ENCODE measurements around the gene PIGH. TPM values are rescaled to one million over a fixed set of nuclear protein-coding genes. Genes with fewer than 3 reads are reported as not detected.

The PIGH gene
- total RNA-seq, 1 experiment from 2014 or later, result 112 TPM

DNA sequence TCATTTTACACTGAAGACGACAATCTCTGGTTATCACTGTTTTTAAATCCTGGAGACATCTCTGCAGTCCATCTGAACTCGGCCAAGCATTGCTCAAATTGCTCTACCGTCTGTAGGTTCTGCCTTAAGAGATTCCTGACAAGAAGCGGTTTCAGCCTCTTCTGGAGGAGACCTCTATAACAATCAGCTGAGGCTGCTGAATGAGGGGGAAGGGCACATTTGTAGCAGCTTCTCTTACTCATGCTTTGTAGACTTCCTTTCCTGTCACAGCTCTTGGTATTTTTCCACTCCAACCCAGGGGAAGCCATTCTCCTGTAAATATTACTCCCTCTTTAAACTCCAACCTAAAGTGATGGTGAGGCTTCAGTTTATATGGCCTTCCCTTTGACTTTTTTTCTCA is 22.6 kb upstream of the PIGH start:
- Histone ChIP-seq H3K27ac (ENCODE audit: low read length) (no peak overlapping the region), H3K9ac (ENCODE audit: low read length) (no peak overlapping the region), H3K79me2 (ENCODE audit: low read length) (no peaks in the 10 kb centered on the region), H4K20me1 (ENCODE audit: insufficient read depth, low read depth, low read length) (no peaks in the 10 kb centered on the region), H3K27me3 (ENCODE audit: low read length) (no peaks in the 10 kb centered on the region), H3K4me2 (ENCODE audit: low read depth, low read length, poor library complexity, severe bottlenecking) (no peak overlapping the region), H3K4me1 (ENCODE audit: low read length) (peaks cover 17% of the 10 kb centered on the region), H3K9me3 (ENCODE audit: low read length) (no peaks in the 10 kb centered on the region), H3K4me3 (ENCODE audit: low read length) (no peak overlapping the region), H3K36me3 (ENCODE audit: insufficient read depth, low read length) (no peaks in the 10 kb centered on the region), H3K9me2 (replicated peaks; ENCODE audit: insufficient read depth, low read length) (no peaks in the 10 kb centered on the region), H2AFZ (ENCODE audit: low read length) (no peak overlapping the region)
- no peak for DNase-seq

DNA sequence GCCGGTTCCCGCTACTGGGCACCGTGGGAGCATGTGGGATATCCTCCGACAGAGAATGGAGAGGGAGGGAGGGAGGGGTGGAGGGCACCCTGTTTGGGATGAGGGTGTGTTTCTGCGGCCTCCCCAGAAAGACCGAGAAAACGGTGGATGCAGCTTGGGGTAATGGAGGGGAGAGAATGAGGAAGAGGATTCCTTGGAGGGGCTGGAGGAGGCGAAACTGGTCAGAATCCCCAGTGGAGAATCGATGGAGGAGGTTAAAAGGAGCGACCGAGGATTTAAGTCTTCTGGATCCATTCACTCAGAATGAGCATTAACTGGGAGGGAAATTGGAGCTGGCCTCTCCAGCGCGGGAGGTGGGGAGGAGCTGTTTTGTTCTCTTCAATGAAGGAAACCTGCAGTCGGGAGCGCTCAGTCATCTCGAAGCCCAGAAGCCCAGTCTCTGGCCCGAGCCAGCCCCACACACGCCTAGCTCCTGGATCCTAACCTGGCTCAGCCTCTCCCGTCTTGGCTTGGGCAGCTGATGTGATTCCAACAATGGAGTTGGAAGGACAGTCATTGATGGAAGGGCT is 20.2 kb upstream of the PIGH start:
- Histone ChIP-seq H3K4me3 (ENCODE audit: low read length) (peak overlapping the region; percentile 74), H3K36me3 (ENCODE audit: insufficient read depth, low read length) (no peaks in the 10 kb centered on the region), H3K4me1 (ENCODE audit: low read length) (peaks cover 17% of the 10 kb centered on the region), H3K27me3 (ENCODE audit: low read length) (no peaks in the 10 kb centered on the region), H3K79me2 (ENCODE audit: low read length) (no peaks in the 10 kb centered on the region), H3K27ac (ENCODE audit: low read length) (no peak overlapping the region), H3K9me3 (ENCODE audit: low read length) (no peaks in the 10 kb centered on the region), H3K4me2 (ENCODE audit: low read depth, low read length, poor library complexity, severe bottlenecking) (peak overlapping the region; percentile 90), H3K9me2 (replicated peaks; ENCODE audit: insufficient read depth, low read length) (no peaks in the 10 kb centered on the region), H3K9ac (ENCODE audit: low read length) (peak overlapping the region; percentile 74), H2AFZ (ENCODE audit: low read length) (peak overlapping the region; percentile 99), H4K20me1 (ENCODE audit: insufficient read depth, low read depth, low read length) (no peaks in the 10 kb centered on the region)
- DNase-seq, result peak; percentile 52

GRCh38 chr14:67619446-67620216 is 19.6 kb upstream of the PIGH start, which contains the start of gene ARG2:
Gene ARG2 (plus strand): TSS chr14:67619920. CDS start chr14:67619978, 58 bp downstream.
- H3K4me1 ChIP-seq (ENCODE audit: low read length), result peaks cover 17% of the 10 kb centered on the region
- no peaks in the 10 kb centered on the region for H3K79me2 ChIP-seq (ENCODE audit: low read length)
- H3K4me3 ChIP-seq (ENCODE audit: low read length), result peak within 1 kb of the TSS; percentile 74
- H3K9ac ChIP-seq (ENCODE audit: low read length), result peak within 1 kb of the TSS; percentile 74
- H3K27ac ChIP-seq (ENCODE audit: low read length), result no peak within 1 kb of the TSS
- H3K9me3 ChIP-seq (ENCODE audit: low read length), result no peaks in the 10 kb centered on the region
- H2AFZ ChIP-seq (ENCODE audit: low read length), result peak within 1 kb of the TSS; percentile 99
- no peaks in the 10 kb centered on the region for H4K20me1 ChIP-seq (ENCODE audit: insufficient read depth, low read depth, low read length)
- H3K9me2 ChIP-seq (replicated peaks; ENCODE audit: insufficient read depth, low read length), result no peaks in the 10 kb centered on the region
- H3K4me2 ChIP-seq (ENCODE audit: low read depth, low read length, poor library complexity, severe bottlenecking), result peak within 1 kb of the TSS; percentile 90
- H3K27me3 ChIP-seq (ENCODE audit: low read length), result no peaks in the 10 kb centered on the region
- H3K36me3 ChIP-seq (ENCODE audit: insufficient read depth, low read length), result no peaks in the 10 kb centered on the region
- peak; percentile 100 for DNase-seq

- Histone ChIP-seq H3K9me2 (replicated peaks; ENCODE audit: insufficient read depth, low read length) (no peaks in the 10 kb centered on the region), H3K27ac (ENCODE audit: low read length) (no peak overlapping the region), H3K4me2 (ENCODE audit: low read depth, low read length, poor library complexity, severe bottlenecking) (peak overlapping the region; percentile 90), H3K79me2 (ENCODE audit: low read length) (no peaks in the 10 kb centered on the region), H3K9me3 (ENCODE audit: low read length) (no peaks in the 10 kb centered on the region), H3K9ac (ENCODE audit: low read length) (no peak overlapping the region), H3K27me3 (ENCODE audit: low read length) (no peaks in the 10 kb centered on the region), H3K4me1 (ENCODE audit: low read length) (peaks cover 17% of the 10 kb centered on the region), H3K36me3 (ENCODE audit: insufficient read depth, low read length) (no peaks in the 10 kb centered on the region), H4K20me1 (ENCODE audit: insufficient read depth, low read depth, low read length) (no peaks in the 10 kb centered on the region), H3K4me3 (ENCODE audit: low read length) (peak overlapping the region; percentile 74; the same call in 1 of the 2 replicates), H2AFZ (ENCODE audit: low read length) (no peak overlapping the region)
- DNase-seq, result peak; percentile 93
Observed at GRCh38 chr14:67618617-67619063, 18.6 kb upstream of the PIGH start.

DNA sequence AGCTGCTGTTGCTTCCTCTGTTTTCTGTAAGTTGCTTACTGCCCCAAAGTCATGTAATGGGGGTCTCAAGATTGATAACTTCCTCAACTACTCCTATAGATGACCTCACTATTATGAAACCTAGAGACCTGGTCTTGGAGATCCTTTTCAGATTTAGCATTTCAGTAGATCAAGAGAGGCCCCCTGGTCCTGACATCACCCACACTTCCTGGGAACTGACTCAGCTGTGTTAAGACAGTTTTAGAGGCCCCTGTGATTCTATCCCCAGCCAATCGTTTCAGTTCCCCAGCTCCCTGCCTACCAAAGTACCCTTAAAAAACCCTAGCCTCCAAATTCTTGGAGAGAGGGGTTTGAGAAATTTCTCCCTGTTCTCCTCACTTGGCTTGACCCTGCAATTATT is 10.4 kb upstream of the PIGH start:
- no peaks in the 10 kb centered on the region for H3K36me3 ChIP-seq (ENCODE audit: insufficient read depth, low read length)
- H3K27me3 ChIP-seq (ENCODE audit: low read length), result no peaks in the 10 kb centered on the region
- H2AFZ ChIP-seq (ENCODE audit: low read length), result no peak overlapping the region
- no peaks in the 10 kb centered on the region for H4K20me1 ChIP-seq (ENCODE audit: insufficient read depth, low read depth, low read length)
- H3K9me3 ChIP-seq (ENCODE audit: low read length), result no peaks in the 10 kb centered on the region
- H3K9ac ChIP-seq (ENCODE audit: low read length), result no peak overlapping the region
- H3K4me3 ChIP-seq (ENCODE audit: low read length), result no peak overlapping the region
- no peaks in the 10 kb centered on the region for H3K79me2 ChIP-seq (ENCODE audit: low read length)
- H3K4me2 ChIP-seq (ENCODE audit: low read depth, low read length, poor library complexity, severe bottlenecking), result no peak overlapping the region
- no peak overlapping the region for H3K27ac ChIP-seq (ENCODE audit: low read length)
- H3K4me1 ChIP-seq (ENCODE audit: low read length), result no peaks in the 10 kb centered on the region
- no peak for DNase-seq
- H3K9me2 ChIP-seq (replicated peaks; ENCODE audit: insufficient read depth, low read length), result no peaks in the 10 kb centered on the region

DNA sequence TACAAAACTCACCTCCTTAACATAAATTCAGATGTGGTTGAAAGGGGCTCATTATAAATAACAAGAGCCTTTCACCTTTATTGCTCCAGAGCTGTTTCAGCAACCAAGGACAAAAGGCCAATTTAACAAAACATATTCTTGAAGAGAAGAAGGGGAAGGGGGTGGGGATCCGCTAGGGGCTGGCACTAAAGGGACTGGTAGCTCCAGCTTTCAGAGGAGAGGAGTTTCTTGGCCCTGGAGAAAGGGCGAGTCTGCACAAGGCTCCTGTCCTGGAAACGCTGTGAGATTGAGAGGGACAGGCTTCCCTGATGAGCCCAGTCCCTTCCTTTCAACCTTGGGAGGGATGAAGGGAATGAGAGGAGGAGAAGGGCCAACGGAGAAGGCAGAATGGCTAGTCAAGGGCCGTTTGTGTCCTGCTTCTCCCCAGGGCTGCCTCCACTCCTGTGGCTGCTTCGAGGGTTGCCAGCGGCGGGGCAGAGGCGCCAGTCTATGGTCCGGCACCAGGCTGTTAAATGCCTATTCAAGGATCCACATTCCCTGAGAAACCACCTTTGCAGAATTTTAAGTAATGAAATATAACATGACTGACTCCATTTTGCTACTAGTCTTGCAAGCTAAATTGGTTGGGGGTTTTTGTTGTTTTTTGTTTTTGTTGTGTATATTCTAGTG is 9.7 kb upstream of the PIGH start:
- no peaks in the 10 kb centered on the region for H3K4me1 ChIP-seq (ENCODE audit: low read length)
- no peak overlapping the region for H3K9ac ChIP-seq (ENCODE audit: low read length)
- H3K79me2 ChIP-seq (ENCODE audit: low read length), result no peaks in the 10 kb centered on the region
- H3K36me3 ChIP-seq (ENCODE audit: insufficient read depth, low read length), result no peaks in the 10 kb centered on the region
- no peak for DNase-seq
- no peaks in the 10 kb centered on the region for H4K20me1 ChIP-seq (ENCODE audit: insufficient read depth, low read depth, low read length)
- no peaks in the 10 kb centered on the region for H3K27me3 ChIP-seq (ENCODE audit: low read length)
- H2AFZ ChIP-seq (ENCODE audit: low read length), result no peak overlapping the region
- no peak overlapping the region for H3K4me3 ChIP-seq (ENCODE audit: low read length)
- H3K4me2 ChIP-seq (ENCODE audit: low read depth, low read length, poor library complexity, severe bottlenecking), result no peak overlapping the region
- no peaks in the 10 kb centered on the region for H3K9me3 ChIP-seq (ENCODE audit: low read length)
- no peaks in the 10 kb centered on the region for H3K9me2 ChIP-seq (replicated peaks; ENCODE audit: insufficient read depth, low read length)
- no peak overlapping the region for H3K27ac ChIP-seq (ENCODE audit: low read length)

DNA sequence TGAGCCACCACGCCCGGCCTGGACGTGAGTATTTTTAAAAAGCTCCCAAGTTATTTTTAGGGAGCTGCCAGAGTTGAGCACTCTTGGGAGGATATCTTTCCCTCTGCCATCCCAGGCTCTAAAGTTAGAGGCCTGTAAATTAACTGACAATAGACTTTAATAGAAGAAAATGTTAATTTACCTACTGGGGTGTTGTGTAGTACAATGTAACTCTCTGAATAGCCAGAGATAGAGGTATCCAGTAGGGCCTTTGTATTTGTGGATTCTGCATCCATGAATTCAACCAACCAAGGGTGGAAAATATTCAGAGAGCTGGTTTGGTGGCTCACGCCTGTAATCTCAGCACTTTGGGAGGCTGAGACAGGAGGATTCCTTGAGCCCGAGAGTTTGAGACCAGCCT is 7.6 kb upstream of the PIGH start:
- no peak overlapping the region for H2AFZ ChIP-seq (ENCODE audit: low read length)
- no peaks in the 10 kb centered on the region for H3K36me3 ChIP-seq (ENCODE audit: insufficient read depth, low read length)
- no peak overlapping the region for H3K27ac ChIP-seq (ENCODE audit: low read length)
- H3K4me1 ChIP-seq (ENCODE audit: low read length), result peaks cover 8% of the 10 kb centered on the region
- no peaks in the 10 kb centered on the region for H3K79me2 ChIP-seq (ENCODE audit: low read length)
- no peak overlapping the region for H3K4me2 ChIP-seq (ENCODE audit: low read depth, low read length, poor library complexity, severe bottlenecking)
- H4K20me1 ChIP-seq (ENCODE audit: insufficient read depth, low read depth, low read length), result no peaks in the 10 kb centered on the region
- DNase-seq, result no peak
- H3K9ac ChIP-seq (ENCODE audit: low read length), result no peak overlapping the region
- no peak overlapping the region for H3K4me3 ChIP-seq (ENCODE audit: low read length)
- no peaks in the 10 kb centered on the region for H3K27me3 ChIP-seq (ENCODE audit: low read length)
- H3K9me3 ChIP-seq (ENCODE audit: low read length), result no peaks in the 10 kb centered on the region
- H3K9me2 ChIP-seq (replicated peaks; ENCODE audit: insufficient read depth, low read length), result no peaks in the 10 kb centered on the region

DNA sequence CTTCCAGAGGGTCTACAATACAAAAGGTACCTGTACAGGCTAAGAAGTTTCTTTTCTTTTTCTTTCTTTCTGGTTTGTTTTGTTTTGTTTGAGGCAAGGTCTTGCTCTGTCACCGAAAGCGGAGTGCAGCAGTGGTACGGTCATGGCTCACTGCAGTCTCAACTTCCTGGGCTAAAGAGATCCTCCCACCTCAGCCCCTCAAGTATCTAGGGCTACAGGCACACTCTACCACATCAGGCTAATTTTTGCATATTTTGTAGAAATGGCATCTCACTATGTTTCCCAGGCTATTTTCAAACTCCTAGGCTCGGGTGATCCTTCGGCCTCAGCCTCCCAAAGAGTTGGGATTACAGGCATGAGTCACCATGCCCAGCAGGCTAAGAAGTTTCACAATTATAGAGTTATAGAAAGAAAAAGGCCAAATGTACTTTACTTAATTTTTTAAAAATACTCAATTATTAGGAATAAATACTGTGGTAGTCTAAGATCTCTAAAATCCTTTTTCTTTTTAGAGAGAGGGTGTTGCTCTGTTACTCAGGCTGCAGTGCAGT is 3.0 kb upstream of the PIGH start:
- peak overlapping the region; percentile 22 for H2AFZ ChIP-seq (ENCODE audit: low read length)

More for the DNA sequence above, 3.0 kb upstream of the PIGH start:
- peak; percentile 87 for DNase-seq
- H3K27ac ChIP-seq (ENCODE audit: low read length), result no peak overlapping the region
- H3K4me1 ChIP-seq (ENCODE audit: low read length), result peaks cover 36% of the 10 kb centered on the region
- H3K36me3 ChIP-seq (ENCODE audit: insufficient read depth, low read length), result no peaks in the 10 kb centered on the region
- peaks cover 19% of the 10 kb centered on the region for H3K79me2 ChIP-seq (ENCODE audit: low read length)
- H3K4me2 ChIP-seq (ENCODE audit: low read depth, low read length, poor library complexity, severe bottlenecking), result peak overlapping the region; percentile 55
- H3K9ac ChIP-seq (ENCODE audit: low read length), result peak overlapping the region; percentile 8; the same call in 1 of the 2 replicates
- H3K9me3 ChIP-seq (ENCODE audit: low read length), result no peaks in the 10 kb centered on the region
- H3K27me3 ChIP-seq (ENCODE audit: low read length), result no peaks in the 10 kb centered on the region
- no peaks in the 10 kb centered on the region for H3K9me2 ChIP-seq (replicated peaks; ENCODE audit: insufficient read depth, low read length)
- H3K4me3 ChIP-seq (ENCODE audit: low read length), result peak overlapping the region; percentile 17
- H4K20me1 ChIP-seq (ENCODE audit: insufficient read depth, low read depth, low read length), result no peaks in the 10 kb centered on the region

Measured in Karpas-422 (cell line).